HL-60 (cell line): ENCODE results near the gene MARCHF3.

ENCODE experiments used
- POLR2AphosphoS5 ChIP-seq: IDR thresholded peaks from 2 replicates; pipeline ENCODE4 v1.6.1; 2012; ENCODE audit warnings: low read depth
- SPI1 ChIP-seq: IDR thresholded peaks from 2 replicates; pipeline ENCODE4 v1.6.1; 2012; ENCODE audit warnings: low read depth, mild to moderate bottlenecking, borderline replicate concordance
- TF ChIP-seq, protein P1 (sequence below): IDR thresholded peaks from one replicate; pipeline ENCODE4 v1.5.1; 2011; ENCODE audit warnings: low read length, control low read depth, inconsistent platforms; ENCODE audit not compliant: insufficient read depth
- TF ChIP-seq, protein P2 (sequence below): IDR thresholded peaks from 2 replicates; pipeline ENCODE4 v1.6.1; 2012; ENCODE audit warnings: low read depth; ENCODE audit not compliant: insufficient replicate concordance

DNA sequence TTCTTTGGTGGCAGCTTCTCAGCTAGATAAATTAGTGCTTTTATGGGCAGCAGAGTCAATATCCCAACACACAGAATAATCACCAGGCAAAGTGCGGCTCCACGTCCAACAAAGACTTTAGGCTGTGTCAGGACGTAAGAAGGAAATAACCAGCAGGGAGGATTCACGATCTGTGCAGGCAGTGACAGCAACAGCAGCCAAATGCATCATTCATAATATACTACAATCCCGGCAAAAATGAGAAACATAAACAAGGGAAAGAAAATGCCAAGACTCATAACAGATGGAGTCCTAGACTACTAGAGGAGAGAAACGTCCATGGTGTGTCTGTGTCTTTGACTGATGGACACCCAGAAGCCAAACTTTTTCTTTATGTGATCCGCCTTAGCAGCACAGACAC, 152.8 kb downstream of the MARCHF3 start:
- TF ChIP-seq, protein P1, sequence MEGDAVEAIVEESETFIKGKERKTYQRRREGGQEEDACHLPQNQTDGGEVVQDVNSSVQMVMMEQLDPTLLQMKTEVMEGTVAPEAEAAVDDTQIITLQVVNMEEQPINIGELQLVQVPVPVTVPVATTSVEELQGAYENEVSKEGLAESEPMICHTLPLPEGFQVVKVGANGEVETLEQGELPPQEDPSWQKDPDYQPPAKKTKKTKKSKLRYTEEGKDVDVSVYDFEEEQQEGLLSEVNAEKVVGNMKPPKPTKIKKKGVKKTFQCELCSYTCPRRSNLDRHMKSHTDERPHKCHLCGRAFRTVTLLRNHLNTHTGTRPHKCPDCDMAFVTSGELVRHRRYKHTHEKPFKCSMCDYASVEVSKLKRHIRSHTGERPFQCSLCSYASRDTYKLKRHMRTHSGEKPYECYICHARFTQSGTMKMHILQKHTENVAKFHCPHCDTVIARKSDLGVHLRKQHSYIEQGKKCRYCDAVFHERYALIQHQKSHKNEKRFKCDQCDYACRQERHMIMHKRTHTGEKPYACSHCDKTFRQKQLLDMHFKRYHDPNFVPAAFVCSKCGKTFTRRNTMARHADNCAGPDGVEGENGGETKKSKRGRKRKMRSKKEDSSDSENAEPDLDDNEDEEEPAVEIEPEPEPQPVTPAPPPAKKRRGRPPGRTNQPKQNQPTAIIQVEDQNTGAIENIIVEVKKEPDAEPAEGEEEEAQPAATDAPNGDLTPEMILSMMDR, result no peak
- no peak for TF ChIP-seq SPI1
- TF ChIP-seq, protein P2, sequence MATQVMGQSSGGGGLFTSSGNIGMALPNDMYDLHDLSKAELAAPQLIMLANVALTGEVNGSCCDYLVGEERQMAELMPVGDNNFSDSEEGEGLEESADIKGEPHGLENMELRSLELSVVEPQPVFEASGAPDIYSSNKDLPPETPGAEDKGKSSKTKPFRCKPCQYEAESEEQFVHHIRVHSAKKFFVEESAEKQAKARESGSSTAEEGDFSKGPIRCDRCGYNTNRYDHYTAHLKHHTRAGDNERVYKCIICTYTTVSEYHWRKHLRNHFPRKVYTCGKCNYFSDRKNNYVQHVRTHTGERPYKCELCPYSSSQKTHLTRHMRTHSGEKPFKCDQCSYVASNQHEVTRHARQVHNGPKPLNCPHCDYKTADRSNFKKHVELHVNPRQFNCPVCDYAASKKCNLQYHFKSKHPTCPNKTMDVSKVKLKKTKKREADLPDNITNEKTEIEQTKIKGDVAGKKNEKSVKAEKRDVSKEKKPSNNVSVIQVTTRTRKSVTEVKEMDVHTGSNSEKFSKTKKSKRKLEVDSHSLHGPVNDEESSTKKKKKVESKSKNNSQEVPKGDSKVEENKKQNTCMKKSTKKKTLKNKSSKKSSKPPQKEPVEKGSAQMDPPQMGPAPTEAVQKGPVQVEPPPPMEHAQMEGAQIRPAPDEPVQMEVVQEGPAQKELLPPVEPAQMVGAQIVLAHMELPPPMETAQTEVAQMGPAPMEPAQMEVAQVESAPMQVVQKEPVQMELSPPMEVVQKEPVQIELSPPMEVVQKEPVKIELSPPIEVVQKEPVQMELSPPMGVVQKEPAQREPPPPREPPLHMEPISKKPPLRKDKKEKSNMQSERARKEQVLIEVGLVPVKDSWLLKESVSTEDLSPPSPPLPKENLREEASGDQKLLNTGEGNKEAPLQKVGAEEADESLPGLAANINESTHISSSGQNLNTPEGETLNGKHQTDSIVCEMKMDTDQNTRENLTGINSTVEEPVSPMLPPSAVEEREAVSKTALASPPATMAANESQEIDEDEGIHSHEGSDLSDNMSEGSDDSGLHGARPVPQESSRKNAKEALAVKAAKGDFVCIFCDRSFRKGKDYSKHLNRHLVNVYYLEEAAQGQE, result no peak
- TF ChIP-seq POLR2AphosphoS5, result no peak
